Measurements from ENCODE around the gene APH1B.

The APH1B gene

GRCh38 chr15:63292241-63292640, 14.8 kb downstream of the APH1B start:
- H2AK5ac ChIP-seq (ENCODE audit: low read length): no peak overlapping the region
- no peak for DNase-seq
- H3K18ac ChIP-seq (ENCODE audit: low read length): no peak overlapping the region
- no peaks in the 10 kb centered on the region for H3K36me3 ChIP-seq (ENCODE audit: control insufficient read depth, insufficient read depth, low read length)
- no peak overlapping the region for H3K23ac ChIP-seq (ENCODE audit: low read length)
- no peak overlapping the region for H3K27ac ChIP-seq (ENCODE audit: low read depth, low read length)
- no peak overlapping the region for H3K4me3 ChIP-seq (ENCODE audit: low read length)
- no peak overlapping the region for H3K56ac ChIP-seq (ENCODE audit: low read length)
- H3K9ac ChIP-seq (ENCODE audit: low read length): no peak overlapping the region
- no peaks in the 10 kb centered on the region for H3K4me1 ChIP-seq (ENCODE audit: control insufficient read depth, low read depth, low read length)
- no peak overlapping the region for H4K8ac ChIP-seq (ENCODE audit: low read depth, low read length)
- no peaks in the 10 kb centered on the region for H3K79me2 ChIP-seq (ENCODE audit: control insufficient read depth, insufficient read depth, low read length)
- H3K27me3 ChIP-seq (ENCODE audit: insufficient read depth, low read length, poor library complexity): no peaks in the 10 kb centered on the region
- H3K79me1 ChIP-seq (ENCODE audit: low read length): no peaks in the 10 kb centered on the region
- H2BK5ac ChIP-seq (ENCODE audit: low read length): no peak overlapping the region
- no peak overlapping the region for H2BK120ac ChIP-seq (ENCODE audit: low read depth, low read length)
- no peak overlapping the region for H3K4ac ChIP-seq (ENCODE audit: low read depth, low read length)
- H4K5ac ChIP-seq (ENCODE audit: low read length): no peak overlapping the region
- H3K4me2 ChIP-seq (ENCODE audit: low read length): no peak overlapping the region
- no peak overlapping the region for H2BK15ac ChIP-seq (replicated peaks; ENCODE audit: low read depth)
- WGBS (ENCODE audit: extremely low coverage, insufficient coverage, low lambda C conversion rate): no CpG with 5 or more reads among the region's 3 CpGs

- H3K27me3 ChIP-seq (ENCODE audit: insufficient read depth, low read length, poor library complexity): no peaks in the 10 kb centered on the region
- H3K79me2 ChIP-seq (ENCODE audit: control insufficient read depth, insufficient read depth, low read length): no peaks in the 10 kb centered on the region
- no peaks in the 10 kb centered on the region for H3K36me3 ChIP-seq (ENCODE audit: control insufficient read depth, insufficient read depth, low read length)
- DNase-seq: no peak
- no peak overlapping the region for H3K4ac ChIP-seq (ENCODE audit: low read depth, low read length)
- H4K5ac ChIP-seq (ENCODE audit: low read length): no peak overlapping the region
- no peak overlapping the region for H4K8ac ChIP-seq (ENCODE audit: low read depth, low read length)
- no peak overlapping the region for H3K9ac ChIP-seq (ENCODE audit: low read length)
- H3K56ac ChIP-seq (ENCODE audit: low read length): no peak overlapping the region
- no peak overlapping the region for H2BK5ac ChIP-seq (ENCODE audit: low read length)
- H3K79me1 ChIP-seq (ENCODE audit: low read length): no peaks in the 10 kb centered on the region
- no CpG with 5 or more reads among the region's 5 CpGs for WGBS (ENCODE audit: extremely low coverage, insufficient coverage, low lambda C conversion rate)
- H3K23ac ChIP-seq (ENCODE audit: low read length): no peak overlapping the region
- H3K18ac ChIP-seq (ENCODE audit: low read length): no peak overlapping the region
- H3K27ac ChIP-seq (ENCODE audit: low read depth, low read length): no peak overlapping the region
- no peak overlapping the region for H2AK5ac ChIP-seq (ENCODE audit: low read length)
- H2BK120ac ChIP-seq (ENCODE audit: low read depth, low read length): no peak overlapping the region
- no peak overlapping the region for H2BK15ac ChIP-seq (replicated peaks; ENCODE audit: low read depth)
- no peak overlapping the region for H3K4me2 ChIP-seq (ENCODE audit: low read length)
- H3K4me3 ChIP-seq (ENCODE audit: low read length): no peak overlapping the region
- no peaks in the 10 kb centered on the region for H3K4me1 ChIP-seq (ENCODE audit: control insufficient read depth, low read depth, low read length)
Observed at GRCh38 chr15:63292771-63293170, 15.4 kb downstream of the APH1B start.

GRCh38 chr15:63294359-63294758, 17.0 kb downstream of the APH1B start:
- Histone ChIP-seq H3K23ac (ENCODE audit: low read length) (no peak overlapping the region), H3K56ac (ENCODE audit: low read length) (no peak overlapping the region), H3K4me1 (ENCODE audit: control insufficient read depth, low read depth, low read length) (no peaks in the 10 kb centered on the region), H2BK120ac (ENCODE audit: low read depth, low read length) (no peak overlapping the region), H4K5ac (ENCODE audit: low read length) (no peak overlapping the region), H2BK15ac (replicated peaks; ENCODE audit: low read depth) (no peak overlapping the region), H3K4me3 (ENCODE audit: low read length) (no peak overlapping the region), H4K8ac (ENCODE audit: low read depth, low read length) (no peak overlapping the region), H3K18ac (ENCODE audit: low read length) (no peak overlapping the region), H2BK5ac (ENCODE audit: low read length) (no peak overlapping the region), H3K9ac (ENCODE audit: low read length) (no peak overlapping the region), H3K27ac (ENCODE audit: low read depth, low read length) (no peak overlapping the region), H3K79me2 (ENCODE audit: control insufficient read depth, insufficient read depth, low read length) (no peaks in the 10 kb centered on the region), H3K79me1 (ENCODE audit: low read length) (no peaks in the 10 kb centered on the region), H2AK5ac (ENCODE audit: low read length) (no peak overlapping the region), H3K27me3 (ENCODE audit: insufficient read depth, low read length, poor library complexity) (no peaks in the 10 kb centered on the region), H3K4me2 (ENCODE audit: low read length) (no peak overlapping the region), H3K36me3 (ENCODE audit: control insufficient read depth, insufficient read depth, low read length) (no peaks in the 10 kb centered on the region), H3K4ac (ENCODE audit: low read depth, low read length) (no peak overlapping the region)
- no CpG with 5 or more reads among the region's 3 CpGs for WGBS (ENCODE audit: extremely low coverage, insufficient coverage, low lambda C conversion rate)
- no peak for DNase-seq

GRCh38 chr15:63295341-63295740, 17.9 kb downstream of the APH1B start:
- no peak overlapping the region for H2BK5ac ChIP-seq (ENCODE audit: low read length)
- H3K4ac ChIP-seq (ENCODE audit: low read depth, low read length): no peak overlapping the region
- no peak overlapping the region for H3K9ac ChIP-seq (ENCODE audit: low read length)
- no peaks in the 10 kb centered on the region for H3K79me1 ChIP-seq (ENCODE audit: low read length)
- H2AK5ac ChIP-seq (ENCODE audit: low read length): no peak overlapping the region
- H3K4me1 ChIP-seq (ENCODE audit: control insufficient read depth, low read depth, low read length): no peaks in the 10 kb centered on the region
- no peak overlapping the region for H3K4me3 ChIP-seq (ENCODE audit: low read length)
- no peaks in the 10 kb centered on the region for H3K36me3 ChIP-seq (ENCODE audit: control insufficient read depth, insufficient read depth, low read length)
- H3K27me3 ChIP-seq (ENCODE audit: insufficient read depth, low read length, poor library complexity): no peaks in the 10 kb centered on the region
- H3K18ac ChIP-seq (ENCODE audit: low read length): no peak overlapping the region
- no peak overlapping the region for H4K8ac ChIP-seq (ENCODE audit: low read depth, low read length)
- H3K56ac ChIP-seq (ENCODE audit: low read length): no peak overlapping the region
- no peak for DNase-seq
- no peak overlapping the region for H2BK15ac ChIP-seq (replicated peaks; ENCODE audit: low read depth)
- H3K23ac ChIP-seq (ENCODE audit: low read length): no peak overlapping the region
- no peak overlapping the region for H2BK120ac ChIP-seq (ENCODE audit: low read depth, low read length)
- H3K79me2 ChIP-seq (ENCODE audit: control insufficient read depth, insufficient read depth, low read length): no peaks in the 10 kb centered on the region
- no peak overlapping the region for H4K5ac ChIP-seq (ENCODE audit: low read length)
- no peak overlapping the region for H3K27ac ChIP-seq (ENCODE audit: low read depth, low read length)
- H3K4me2 ChIP-seq (ENCODE audit: low read length): no peak overlapping the region

GRCh38 chr15:63296195-63296594, 18.8 kb downstream of the APH1B start:
- Histone ChIP-seq H3K27me3 (ENCODE audit: insufficient read depth, low read length, poor library complexity) (no peaks in the 10 kb centered on the region), H3K4ac (ENCODE audit: low read depth, low read length) (no peak overlapping the region), H3K79me2 (ENCODE audit: control insufficient read depth, insufficient read depth, low read length) (no peaks in the 10 kb centered on the region), H3K56ac (ENCODE audit: low read length) (no peak overlapping the region), H2BK15ac (replicated peaks; ENCODE audit: low read depth) (no peak overlapping the region), H3K79me1 (ENCODE audit: low read length) (no peaks in the 10 kb centered on the region), H2AK5ac (ENCODE audit: low read length) (no peak overlapping the region), H2BK120ac (ENCODE audit: low read depth, low read length) (no peak overlapping the region), H3K27ac (ENCODE audit: low read depth, low read length) (no peak overlapping the region), H3K18ac (ENCODE audit: low read length) (no peak overlapping the region), H3K23ac (ENCODE audit: low read length) (no peak overlapping the region), H2BK5ac (ENCODE audit: low read length) (no peak overlapping the region), H4K8ac (ENCODE audit: low read depth, low read length) (no peak overlapping the region), H3K9ac (ENCODE audit: low read length) (no peak overlapping the region), H4K5ac (ENCODE audit: low read length) (no peak overlapping the region), H3K4me1 (ENCODE audit: control insufficient read depth, low read depth, low read length) (no peaks in the 10 kb centered on the region), H3K36me3 (ENCODE audit: control insufficient read depth, insufficient read depth, low read length) (no peaks in the 10 kb centered on the region), H3K4me2 (ENCODE audit: low read length) (no peak overlapping the region), H3K4me3 (ENCODE audit: low read length) (no peak overlapping the region)
- WGBS (ENCODE audit: extremely low coverage, insufficient coverage, low lambda C conversion rate): no CpG with 5 or more reads among the region's 6 CpGs
- no peak for DNase-seq

GRCh38 chr15:63299943-63300575, 22.7 kb downstream of the APH1B start:
- H3K4me3 ChIP-seq (ENCODE audit: low read length): no peak overlapping the region
- WGBS (ENCODE audit: extremely low coverage, insufficient coverage, low lambda C conversion rate): no CpG with 5 or more reads among the region's 7 CpGs

More at GRCh38 chr15:63299943-63300575, 22.7 kb downstream of the APH1B start:
- Histone ChIP-seq H3K79me1 (ENCODE audit: low read length) (no peaks in the 10 kb centered on the region), H3K4me2 (ENCODE audit: low read length) (no peak overlapping the region), H3K79me2 (ENCODE audit: control insufficient read depth, insufficient read depth, low read length) (no peaks in the 10 kb centered on the region), H3K27ac (ENCODE audit: low read depth, low read length) (no peak overlapping the region), H3K18ac (ENCODE audit: low read length) (no peak overlapping the region), H4K5ac (ENCODE audit: low read length) (no peak overlapping the region), H2BK120ac (ENCODE audit: low read depth, low read length) (no peak overlapping the region), H2BK15ac (replicated peaks; ENCODE audit: low read depth) (no peak overlapping the region), H3K4me1 (ENCODE audit: control insufficient read depth, low read depth, low read length) (no peaks in the 10 kb centered on the region), H3K9ac (ENCODE audit: low read length) (no peak overlapping the region), H3K23ac (ENCODE audit: low read length) (no peak overlapping the region), H3K56ac (ENCODE audit: low read length) (no peak overlapping the region), H2AK5ac (ENCODE audit: low read length) (no peak overlapping the region), H4K8ac (ENCODE audit: low read depth, low read length) (no peak overlapping the region), H3K4ac (ENCODE audit: low read depth, low read length) (no peak overlapping the region), H3K27me3 (ENCODE audit: insufficient read depth, low read length, poor library complexity) (no peaks in the 10 kb centered on the region), H2BK5ac (ENCODE audit: low read length) (no peak overlapping the region), H3K36me3 (ENCODE audit: control insufficient read depth, insufficient read depth, low read length) (no peaks in the 10 kb centered on the region)
- DNase-seq: no peak

All from mesendoderm (in vitro differentiated cells).